ENCODE results near the gene GIPR. TPM values are rescaled to one million over a fixed set of nuclear protein-coding genes. Genes with fewer than 3 reads are reported as not detected.

GIPR gene
- total and polyA plus RNA-seq, 7 donors, result under 0.01 to 0.08 TPM; not detected in 5

DNA sequence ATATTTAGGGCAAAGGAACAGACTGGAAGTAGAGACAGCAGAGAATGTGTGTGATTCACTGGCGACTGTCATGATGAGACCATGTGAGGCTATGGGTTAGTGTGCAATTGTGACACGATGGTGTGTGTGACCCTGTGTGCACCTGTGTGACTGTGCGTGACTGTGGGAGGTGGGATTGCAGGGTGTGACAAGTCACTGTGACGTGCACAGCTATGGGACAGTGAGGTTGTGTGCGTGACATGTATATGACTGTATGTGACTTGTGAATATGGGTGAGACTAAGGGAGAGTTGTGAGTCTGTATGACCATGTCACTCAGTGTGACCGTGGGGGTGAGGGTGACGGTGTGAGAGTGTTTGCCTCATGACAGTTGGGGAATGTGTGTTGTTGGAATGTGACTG is 3.4 kb upstream of the GIPR start:
- H3K9me3 ChIP-seq, result no peaks in the 10 kb centered on the region
- H3K27ac ChIP-seq, result no peak overlapping the region
- H3K36me3 ChIP-seq (ENCODE audit: insufficient read depth in 1 of 2, low read depth in 1 of 2), result no peaks in the 10 kb centered on the region
- intact Hi-C loops (cut with DNase I), result no loop called here
- peaks cover 0 to 50% (median 16%) of the 10 kb centered on the region in 3 donors for H3K27me3 ChIP-seq (ENCODE audit: insufficient read depth in 3 of 3, low read length in 2 of 3)
- 58 to 62% (median 62%) methylated on average over 7 of the region's 7 CpGs for WGBS, 3 donors
- ATAC-seq, result no peak
- H3K4me1 ChIP-seq, result peaks cover 10% of the 10 kb centered on the region
- H3K4me3 ChIP-seq, result no peak overlapping the region
- TF ChIP-seq, protein P1, sequence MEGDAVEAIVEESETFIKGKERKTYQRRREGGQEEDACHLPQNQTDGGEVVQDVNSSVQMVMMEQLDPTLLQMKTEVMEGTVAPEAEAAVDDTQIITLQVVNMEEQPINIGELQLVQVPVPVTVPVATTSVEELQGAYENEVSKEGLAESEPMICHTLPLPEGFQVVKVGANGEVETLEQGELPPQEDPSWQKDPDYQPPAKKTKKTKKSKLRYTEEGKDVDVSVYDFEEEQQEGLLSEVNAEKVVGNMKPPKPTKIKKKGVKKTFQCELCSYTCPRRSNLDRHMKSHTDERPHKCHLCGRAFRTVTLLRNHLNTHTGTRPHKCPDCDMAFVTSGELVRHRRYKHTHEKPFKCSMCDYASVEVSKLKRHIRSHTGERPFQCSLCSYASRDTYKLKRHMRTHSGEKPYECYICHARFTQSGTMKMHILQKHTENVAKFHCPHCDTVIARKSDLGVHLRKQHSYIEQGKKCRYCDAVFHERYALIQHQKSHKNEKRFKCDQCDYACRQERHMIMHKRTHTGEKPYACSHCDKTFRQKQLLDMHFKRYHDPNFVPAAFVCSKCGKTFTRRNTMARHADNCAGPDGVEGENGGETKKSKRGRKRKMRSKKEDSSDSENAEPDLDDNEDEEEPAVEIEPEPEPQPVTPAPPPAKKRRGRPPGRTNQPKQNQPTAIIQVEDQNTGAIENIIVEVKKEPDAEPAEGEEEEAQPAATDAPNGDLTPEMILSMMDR (IDR thresholded peaks at IDR 0.05), result no peak
- DNase-seq, result no peak

DNA sequence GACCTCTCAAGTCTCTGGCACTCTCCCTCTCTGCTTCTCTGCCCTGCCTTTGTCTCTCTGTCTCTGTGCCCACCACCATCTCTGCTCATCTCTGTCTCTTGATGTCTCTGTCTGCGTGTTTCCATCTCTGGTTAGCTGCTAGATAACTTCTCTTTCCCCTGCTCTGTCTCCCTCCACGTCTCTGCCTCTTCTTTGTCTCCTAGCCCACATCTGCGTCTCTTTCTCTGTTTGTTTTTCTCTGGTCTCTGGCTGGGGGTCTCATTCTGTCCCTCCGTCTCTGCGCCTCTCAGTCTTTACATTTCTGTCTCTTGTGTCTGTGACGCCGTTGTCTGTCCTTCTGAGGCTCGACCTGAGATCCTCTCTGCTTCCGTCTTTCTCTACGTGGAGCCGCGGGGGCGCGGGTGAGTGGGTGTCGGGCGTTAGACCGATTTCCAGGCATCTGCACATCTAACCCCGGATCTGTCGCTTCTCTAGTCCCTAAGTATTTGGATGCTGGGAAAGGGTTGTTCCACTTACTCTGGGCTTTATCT is 386 bp downstream of the GIPR start:
- WGBS, 3 donors, result 1 to 2% (median 1%) methylated on average over 19 of the region's 19 CpGs

DNA sequence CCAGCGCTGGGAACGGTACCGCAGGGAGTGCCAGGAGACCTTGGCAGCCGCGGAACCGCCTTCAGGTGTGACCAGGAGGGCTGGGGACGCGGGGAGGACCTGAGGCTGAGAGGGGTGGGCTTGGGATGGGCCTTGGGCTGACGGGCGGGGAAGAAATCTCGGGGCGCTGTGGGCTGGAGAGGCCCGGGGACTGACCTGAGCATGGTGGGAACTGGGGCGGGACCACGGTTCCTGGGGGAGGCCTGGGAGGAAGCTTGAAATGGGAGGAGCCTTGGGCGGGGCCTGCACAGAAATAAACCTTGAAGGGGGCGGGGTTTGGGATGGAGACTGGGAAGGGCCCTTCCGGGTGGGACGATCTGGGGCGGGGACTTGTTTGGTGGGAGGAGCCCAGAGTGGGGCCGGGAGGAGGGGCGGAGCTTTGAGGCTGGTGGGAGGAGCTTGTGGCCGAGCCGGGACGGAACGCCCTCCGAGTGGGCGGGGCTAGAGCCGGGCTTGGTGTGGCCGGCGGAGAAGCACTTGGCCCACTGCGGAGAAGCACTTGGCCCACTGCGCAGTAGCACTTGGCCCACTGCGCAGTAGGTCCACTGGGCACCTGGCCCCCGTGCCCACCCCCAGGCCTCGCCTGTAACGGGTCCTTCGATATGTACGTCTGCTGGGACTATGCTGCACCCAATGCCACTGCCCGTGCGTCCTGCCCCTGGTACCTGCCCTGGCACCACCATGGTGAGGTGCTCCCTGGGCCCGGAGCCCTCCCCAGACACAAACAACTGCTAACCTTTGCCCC is 2.8 kb downstream of the GIPR start:
- H3K4me1 ChIP-seq, result peaks cover 11% of the 10 kb centered on the region
- TF ChIP-seq, protein P1 (IDR thresholded peaks at IDR 0.05), result no peak
- intact Hi-C loops (cut with DNase I), result no loop called here
- ATAC-seq, result peak; percentile 60 to 83 (median 73)
- no peaks in the 10 kb centered on the region for H3K36me3 ChIP-seq (ENCODE audit: insufficient read depth in 1 of 2, low read depth in 1 of 2)
- H3K4me3 ChIP-seq, result peak overlapping the region; percentile 22
- H3K9me3 ChIP-seq, result no peaks in the 10 kb centered on the region
- 9 to 12% (median 10%) methylated on average over 36 to 42 of the region's 42 CpGs for WGBS, 3 donors
- peak; percentile 61 to 80 for DNase-seq
- H3K27me3 ChIP-seq (ENCODE audit: insufficient read depth in 3 of 3, low read length in 2 of 3), result peaks cover 0 to 84% (median 24%) of the 10 kb centered on the region in 3 donors
- H3K27ac ChIP-seq, result no peak overlapping the region

More for the DNA sequence above, 386 bp downstream of the GIPR start:
- H3K27ac ChIP-seq, result no peak overlapping the region
- ATAC-seq, result no peak
- H3K9me3 ChIP-seq, result no peaks in the 10 kb centered on the region
- H3K27me3 ChIP-seq (ENCODE audit: insufficient read depth in 3 of 3, low read length in 2 of 3), result peaks cover 0 to 88% (median 24%) of the 10 kb centered on the region in 3 donors
- DNase-seq, result no peak
- TF ChIP-seq, protein P1 (IDR thresholded peaks at IDR 0.05), result no peak
- no peaks in the 10 kb centered on the region for H3K36me3 ChIP-seq (ENCODE audit: insufficient read depth in 1 of 2, low read depth in 1 of 2)
- intact Hi-C loops (cut with DNase I), result no loop called here
- peaks cover 11% of the 10 kb centered on the region for H3K4me1 ChIP-seq
- peak overlapping the region; percentile 53 for H3K4me3 ChIP-seq

DNA sequence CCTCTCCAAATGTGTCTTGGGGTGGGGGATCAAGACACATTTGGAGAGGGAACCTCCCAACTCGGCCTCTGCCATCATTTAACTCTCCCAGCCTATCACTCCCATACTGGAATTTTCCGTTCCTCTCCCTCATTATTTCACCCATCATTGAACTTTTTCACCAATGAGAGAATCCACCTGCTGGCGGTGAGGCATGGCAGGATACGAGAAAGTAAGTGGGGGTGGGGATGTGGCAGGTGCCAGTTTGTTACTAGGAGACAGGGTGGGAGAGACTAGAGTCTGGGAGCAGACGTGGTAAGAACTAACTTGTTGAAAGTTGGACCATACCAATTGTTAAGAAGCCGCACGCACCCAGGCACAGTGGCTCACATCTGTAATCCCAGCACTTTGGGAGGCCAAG is 6.9 kb downstream of the GIPR start:
- intact Hi-C loops (cut with DNase I), result no loop called here

More for the DNA sequence above, 6.9 kb downstream of the GIPR start:
- ATAC-seq, result no peak
- H3K4me1 ChIP-seq, result peaks cover 4% of the 10 kb centered on the region
- H3K27me3 ChIP-seq (ENCODE audit: insufficient read depth in 3 of 3, low read length in 2 of 3), result peaks cover 0 to 81% (median 26%) of the 10 kb centered on the region in 3 donors
- H3K9me3 ChIP-seq, result no peaks in the 10 kb centered on the region
- H3K27ac ChIP-seq, result no peak overlapping the region
- no peaks in the 10 kb centered on the region for H3K36me3 ChIP-seq (ENCODE audit: insufficient read depth in 1 of 2, low read depth in 1 of 2)
- TF ChIP-seq, protein P1 (IDR thresholded peaks at IDR 0.05), result no peak
- no peak for DNase-seq
- WGBS, 3 donors, result 58 to 69% (median 59%) methylated on average over 7 of the region's 7 CpGs
- H3K4me3 ChIP-seq, result no peak overlapping the region
